MM.1S (cell line): ENCODE data around the gene TMEM184B.

Experiments
- DNase-seq: peaks from one replicate; pipeline ENCODE4 v3.0.0-alpha.2; 2015
- H2AFZ ChIP-seq: fragments of 300-600 bp; sonication (generic); 2 replicates; pipeline ENCODE4 v1.6.0; 2016; ENCODE audit warnings: antibody characterized with exemption, low read length
- H3F3A ChIP-seq: fragments of 300-600 bp; sonication (generic); 2 replicates; pipeline ENCODE4 v1.6.1; 2016; ENCODE audit warnings: mild to moderate bottlenecking, antibody characterized with exemption, low read length, moderate library complexity, mixed read lengths; ENCODE audit not compliant: insufficient read depth
- H3K27ac ChIP-seq: fragments of 300-600 bp; sonication (generic); 2 replicates; pipeline ENCODE4 v1.5.1; 2016; ENCODE audit warnings: mild to moderate bottlenecking, low read length
- H3K27me3 ChIP-seq: fragments of 300-600 bp; sonication (generic); replicated peaks from 2 replicates; pipeline ENCODE4 v1.6.0; 2016; ENCODE audit warnings: low read length; ENCODE audit not compliant: insufficient read depth
- H3K36me3 ChIP-seq: fragments of 300-600 bp; sonication (generic); replicated peaks from 2 replicates; pipeline ENCODE4 v1.6.1; 2016; ENCODE audit warnings: mild to moderate bottlenecking, low read length, mixed read lengths; ENCODE audit not compliant: insufficient read depth
- H3K4me1 ChIP-seq: fragments of 300-600 bp; sonication (generic); 2 replicates; pipeline ENCODE4 v1.6.1; 2016; ENCODE audit warnings: low read length, mixed read lengths
- H3K4me2 ChIP-seq: fragments of 300-600 bp; sonication (generic); 2 replicates; pipeline ENCODE4 v1.6.0; 2016; ENCODE audit warnings: low read depth, low read length
- H3K4me3 ChIP-seq: fragments of 300-600 bp; sonication (generic); 2 replicates; pipeline ENCODE4 v1.5.1; 2016; ENCODE audit warnings: low read length, mixed read lengths
- H3K79me2 ChIP-seq: fragments of 300-600 bp; sonication (generic); 2 replicates; pipeline ENCODE4 v1.6.1; 2016; ENCODE audit warnings: mixed run types, low read length, mixed read lengths
- H3K9ac ChIP-seq: fragments of 300-600 bp; sonication (generic); 2 replicates; pipeline ENCODE4 v1.6.1; 2016; ENCODE audit warnings: low read length, mixed read lengths
- H3K9me2 ChIP-seq: fragments of 300-600 bp; sonication (generic); replicated peaks from 2 replicates; pipeline ENCODE4 v1.6.1; 2016; ENCODE audit warnings: mild to moderate bottlenecking, low read length, mixed read lengths; ENCODE audit not compliant: insufficient read depth
- H3K9me3 ChIP-seq: fragments of 300-600 bp; sonication (generic); replicated peaks from 2 replicates; pipeline ENCODE4 v1.6.1; 2016; ENCODE audit warnings: mild to moderate bottlenecking, low read length, mixed read lengths; ENCODE audit not compliant: insufficient read depth
- H4K20me1 ChIP-seq: fragments of 300-600 bp; sonication (generic); 2 replicates; pipeline ENCODE4 v1.6.1; 2016; ENCODE audit warnings: mild to moderate bottlenecking, low read length, moderate library complexity, mixed read lengths; ENCODE audit not compliant: insufficient read depth
- CTCF ChIP-seq: fragments of 300-600 bp; sonication (generic); IDR thresholded peaks from 2 replicates; pipeline ENCODE4 v1.5.1; 2016; ENCODE audit warnings: antibody characterized with exemption, low read length, mixed read lengths
- EZH2 ChIP-seq: fragments of 300-600 bp; sonication (generic); optimal IDR thresholded peaks from 2 replicates; pipeline ENCODE3; 2017; ENCODE audit warnings: low read depth, mild to moderate bottlenecking, antibody characterized with exemption, low read length, mixed read lengths
- EZH2phosphoT487 ChIP-seq: fragments of 300-600 bp; sonication (generic); IDR thresholded peaks from 2 replicates; pipeline ENCODE4 v1.6.1; 2018; ENCODE audit warnings: antibody characterized with exemption, low read length

TMEM184B gene

GRCh38 chr22:38259370-38259769 lies 13.4 kb downstream of the TMEM184B start:
- TF ChIP-seq EZH2phosphoT487 (no peak), EZH2 (no peak), CTCF (no peak)
- peaks cover 43% of the 10 kb centered on the region for H3K4me1 ChIP-seq
- no peaks in the 10 kb centered on the region for H3K27me3 ChIP-seq
- no peak overlapping the region for H3K9ac ChIP-seq
- H3K9me2 ChIP-seq, result no peaks in the 10 kb centered on the region
- no peak overlapping the region for H2AFZ ChIP-seq
- H3K27ac ChIP-seq, result peak overlapping the region; percentile 98; the same call in 1 of the 2 replicates
- no peak overlapping the region for H3K4me3 ChIP-seq
- no peaks in the 10 kb centered on the region for H3K36me3 ChIP-seq
- H3K79me2 ChIP-seq, result peaks cover 94% of the 10 kb centered on the region
- H3K9me3 ChIP-seq, result no peaks in the 10 kb centered on the region
- no peak for DNase-seq
- H3F3A ChIP-seq, result peaks cover 31% of the 10 kb centered on the region
- H3K4me2 ChIP-seq, result no peak overlapping the region
- H4K20me1 ChIP-seq, result no peaks in the 10 kb centered on the region

GRCh38 chr22:38258895-38259294 lies 13.9 kb downstream of the TMEM184B start:
- Histone ChIP-seq H3F3A (peaks cover 31% of the 10 kb centered on the region), H3K4me2 (no peak overlapping the region), H3K9me3 (no peaks in the 10 kb centered on the region), H2AFZ (no peak overlapping the region), H3K36me3 (no peaks in the 10 kb centered on the region), H3K9ac (no peak overlapping the region), H3K9me2 (no peaks in the 10 kb centered on the region), H3K4me3 (no peak overlapping the region), H3K27ac (no peak overlapping the region; the same call in 1 of the 2 replicates), H3K27me3 (no peaks in the 10 kb centered on the region), H3K79me2 (peaks cover 94% of the 10 kb centered on the region), H3K4me1 (peaks cover 43% of the 10 kb centered on the region), H4K20me1 (no peaks in the 10 kb centered on the region)
- no peak for TF ChIP-seq CTCF
- no peak for TF ChIP-seq EZH2
- TF ChIP-seq EZH2phosphoT487, result no peak
- DNase-seq, result no peak

- H3K4me3 ChIP-seq, result no peak overlapping the region
- no peaks in the 10 kb centered on the region for H3K9me3 ChIP-seq
- H3K36me3 ChIP-seq, result no peaks in the 10 kb centered on the region
- DNase-seq, result no peak
- no peaks in the 10 kb centered on the region for H4K20me1 ChIP-seq
- peaks cover 34% of the 10 kb centered on the region for H3K4me1 ChIP-seq
- H3K4me2 ChIP-seq, result no peak overlapping the region
- H3F3A ChIP-seq, result peaks cover 29% of the 10 kb centered on the region
- no peak overlapping the region for H3K9ac ChIP-seq
- no peaks in the 10 kb centered on the region for H3K9me2 ChIP-seq
- TF ChIP-seq EZH2phosphoT487, result no peak
- TF ChIP-seq CTCF, result no peak
- no peak for TF ChIP-seq EZH2
- no peak overlapping the region for H2AFZ ChIP-seq
- H3K27ac ChIP-seq, result no peak overlapping the region
- peaks cover 93% of the 10 kb centered on the region for H3K79me2 ChIP-seq
- H3K27me3 ChIP-seq, result no peaks in the 10 kb centered on the region
Measured at GRCh38 chr22:38257650-38258250, 15.1 kb downstream of the TMEM184B start.
